Peyer's patch (tissue), 4 donors: ENCODE results near the gene RANBP1.

ENCODE experiments used
- CTCF ChIP-seq, 6 experiments: fragments of 450-650 bp in 4 of 6; fragments of 200-600 bp in 2 of 6; sonication (generic) in 1 of 6; IDR thresholded peaks; one replicate each; pipeline ENCODE4 v1.5.1; 2017 to 2019; ENCODE audit warnings: antibody characterized with exemption in 6 of 6, mild to moderate bottlenecking in 3 of 6, moderate library complexity in 1 of 6
- POLR2A ChIP-seq, 2 donors: fragments of 450-650 bp; IDR thresholded peaks; one replicate each; pipeline ENCODE4 v1.5.1; 2017; ENCODE audit warnings: antibody characterized with exemption in 2 of 2, mild to moderate bottlenecking in 2 of 2, moderate library complexity in 2 of 2

- no peak for TF ChIP-seq CTCF (IDR thresholded peaks at IDR 0.05)
- no peak for TF ChIP-seq POLR2A (IDR thresholded peaks at IDR 0.05)
Observed at GRCh38 chr22:20089977-20090729, 25.8 kb upstream of the RANBP1 start.
